Mesendoderm (in vitro differentiated cells): ENCODE results near the gene MTRF1L.
"Not testable (repeated sequence)": the region's sequence is repeated elsewhere in the genome, so short reads cannot be mapped to it uniquely, and the experiment has no call there.

Experiments used
- DNase-seq: peaks from one replicate; pipeline ENCODE4 v3.0.0; 2013
- H2AK5ac ChIP-seq: 2 replicates; pipeline ENCODE4 v1.6.1; 2013; ENCODE audit warnings: low read length, inconsistent platforms
- H2BK120ac ChIP-seq: 2 replicates; pipeline ENCODE4 v1.6.1; 2013; ENCODE audit warnings: low read depth, mild to moderate bottlenecking, low read length, moderate library complexity, mixed read lengths
- H2BK15ac ChIP-seq: replicated peaks from 2 replicates; pipeline ENCODE4 v1.6.1; 2013; ENCODE audit warnings: low read depth, mild to moderate bottlenecking, moderate library complexity
- H2BK5ac ChIP-seq: 2 replicates; pipeline ENCODE4 v1.6.1; 2013; ENCODE audit warnings: low read length, inconsistent platforms
- H3K18ac ChIP-seq: 2 replicates; pipeline ENCODE4 v1.6.1; 2013; ENCODE audit warnings: mild to moderate bottlenecking, low read length, mixed read lengths
- H3K23ac ChIP-seq: one replicate; pipeline ENCODE4 v1.6.1; 2013; ENCODE audit warnings: low read length
- H3K27ac ChIP-seq: 2 replicates; pipeline ENCODE4 v1.5.1; 2013; ENCODE audit warnings: low read depth, mild to moderate bottlenecking, inconsistent platforms, low read length, moderate library complexity
- H3K27me3 ChIP-seq: 2 replicates; pipeline ENCODE4 v1.6.1; 2013; ENCODE audit warnings: low read length, control low read depth, mild to moderate bottlenecking, inconsistent platforms; ENCODE audit not compliant: insufficient read depth, poor library complexity
- H3K36me3 ChIP-seq: 2 replicates; pipeline ENCODE4 v1.6.1; 2013; ENCODE audit warnings: low read length, inconsistent platforms; ENCODE audit not compliant: control insufficient read depth, insufficient read depth
- H3K4ac ChIP-seq: one replicate; pipeline ENCODE4 v1.6.1; 2013; ENCODE audit warnings: low read depth, mild to moderate bottlenecking, low read length, moderate library complexity
- H3K4me1 ChIP-seq: 2 replicates; pipeline ENCODE4 v1.6.1; 2013; ENCODE audit warnings: low read depth, low read length, inconsistent platforms; ENCODE audit not compliant: control insufficient read depth
- H3K4me2 ChIP-seq: 2 replicates; pipeline ENCODE4 v1.6.1; 2013; ENCODE audit warnings: low read length
- H3K4me3 ChIP-seq: 2 replicates; pipeline ENCODE4 v1.5.1; 2013; ENCODE audit warnings: mild to moderate bottlenecking, low read length
- H3K56ac ChIP-seq: one replicate; pipeline ENCODE4 v1.6.1; 2013; ENCODE audit warnings: low read length
- H3K79me1 ChIP-seq: 2 replicates; pipeline ENCODE4 v1.6.1; 2013; ENCODE audit warnings: low read length, inconsistent platforms
- H3K79me2 ChIP-seq: 2 replicates; pipeline ENCODE4 v1.6.1; 2013; ENCODE audit warnings: mild to moderate bottlenecking, low read length; ENCODE audit not compliant: control insufficient read depth, insufficient read depth
- H3K9ac ChIP-seq: 2 replicates; pipeline ENCODE4 v1.6.1; 2013; ENCODE audit warnings: low read length, inconsistent platforms
- H4K5ac ChIP-seq: one replicate; pipeline ENCODE4 v1.6.1; 2013; ENCODE audit warnings: low read length
- H4K8ac ChIP-seq: one replicate; pipeline ENCODE4 v1.6.1; 2013; ENCODE audit warnings: low read depth, mild to moderate bottlenecking, control low read depth, low read length, moderate library complexity
- WGBS: extraction: QIAGEN DNeasy Blood & Tissue Kit; methylation state at CpG from one replicate; pipeline ENCODE4 v1.1.7; 2013; ENCODE audit warnings: low lambda C conversion rate, missing lambda C conversion rate; ENCODE audit not compliant: insufficient coverage; ENCODE audit errors: extremely low coverage; 5-methylcytosine and 5-hydroxymethylcytosine counted together

Gene MTRF1L

GRCh38 chr6:152986978-152987377 is 15.5 kb downstream of the MTRF1L start:
- Histone ChIP-seq H3K27ac (no peak overlapping the region), H2BK120ac (no peak overlapping the region), H4K8ac (no peak overlapping the region), H3K79me2 (peaks cover 40% of the 10 kb centered on the region), H2AK5ac (no peak overlapping the region), H3K9ac (no peak overlapping the region), H3K79me1 (peaks cover 2% of the 10 kb centered on the region), H3K4ac (no peak overlapping the region), H2BK15ac (no peak overlapping the region), H3K4me1 (no peaks in the 10 kb centered on the region), H3K4me2 (no peak overlapping the region), H3K18ac (no peak overlapping the region), H3K56ac (no peak overlapping the region), H2BK5ac (no peak overlapping the region), H3K4me3 (no peak overlapping the region), H3K27me3 (no peaks in the 10 kb centered on the region), H4K5ac (no peak overlapping the region), H3K36me3 (no peaks in the 10 kb centered on the region), H3K23ac (no peak overlapping the region)
- no CpG with 5 or more reads among the region's 2 CpGs for WGBS
- no peak for DNase-seq

GRCh38 chr6:152985300-152985699 is 17.2 kb downstream of the MTRF1L start:
- not testable (repeated sequence) for H2BK120ac ChIP-seq, H4K5ac ChIP-seq, H4K8ac ChIP-seq, H3K36me3 ChIP-seq, H3K27ac ChIP-seq, DNase-seq, H3K4me3 ChIP-seq, H2AK5ac ChIP-seq, H2BK5ac ChIP-seq, H3K27me3 ChIP-seq, H3K18ac ChIP-seq, H3K4ac ChIP-seq, H2BK15ac ChIP-seq, H3K79me1 ChIP-seq, H3K4me1 ChIP-seq, H3K23ac ChIP-seq
- peak overlapping the region; percentile 100 for H3K9ac ChIP-seq
- peak overlapping the region; percentile 7 for H3K4me2 ChIP-seq
- peak overlapping the region; percentile 98 for H3K56ac ChIP-seq
- H3K79me2 ChIP-seq: peaks cover 54% of the 10 kb centered on the region
- no CpG with 5 or more reads among the region's 11 CpGs for WGBS

GRCh38 chr6:152984513-152984872 is 18.0 kb downstream of the MTRF1L start:
- H2AK5ac ChIP-seq: no peak overlapping the region
- H2BK15ac ChIP-seq: no peak overlapping the region
- DNase-seq: peak; percentile 45
- no peak overlapping the region for H4K5ac ChIP-seq
- no peak overlapping the region for H4K8ac ChIP-seq
- no peak overlapping the region for H3K4ac ChIP-seq
- peak overlapping the region; percentile 54 for H3K4me3 ChIP-seq
- peak overlapping the region; percentile 88 for H2BK120ac ChIP-seq
- H3K4me1 ChIP-seq: no peaks in the 10 kb centered on the region
- no peaks in the 10 kb centered on the region for H3K27me3 ChIP-seq
- H3K36me3 ChIP-seq: no peaks in the 10 kb centered on the region
- peak overlapping the region; percentile 61 for H3K4me2 ChIP-seq
- H3K79me2 ChIP-seq: peaks cover 58% of the 10 kb centered on the region
- H3K27ac ChIP-seq: peak overlapping the region; percentile 38
- WGBS: no CpG with 5 or more reads among the region's 7 CpGs
- H3K9ac ChIP-seq: peak overlapping the region; percentile 100
- H3K23ac ChIP-seq: no peak overlapping the region
- H3K79me1 ChIP-seq: peaks cover 2% of the 10 kb centered on the region
- peak overlapping the region; percentile 92 for H3K18ac ChIP-seq
- H2BK5ac ChIP-seq: no peak overlapping the region
- peak overlapping the region; percentile 98 for H3K56ac ChIP-seq

- H3K56ac ChIP-seq: peak overlapping the region; percentile 98
- DNase-seq: peak; percentile 98
- no peak overlapping the region for H4K5ac ChIP-seq
- WGBS: no CpG with 5 or more reads among the region's 38 CpGs
- H3K9ac ChIP-seq: peak overlapping the region; percentile 100
- H3K4me3 ChIP-seq: peak overlapping the region; percentile 96
- H4K8ac ChIP-seq: no peak overlapping the region
- H3K4me1 ChIP-seq: peaks cover 2% of the 10 kb centered on the region
- H2BK5ac ChIP-seq: peak overlapping the region; percentile 85
- no peak overlapping the region for H2AK5ac ChIP-seq
- no peak overlapping the region for H2BK15ac ChIP-seq
- H3K4me2 ChIP-seq: peak overlapping the region; percentile 90
- no peaks in the 10 kb centered on the region for H3K36me3 ChIP-seq
- peak overlapping the region; percentile 95 for H3K27ac ChIP-seq
- no peak overlapping the region for H2BK120ac ChIP-seq
- peaks cover 2% of the 10 kb centered on the region for H3K79me1 ChIP-seq
- H3K79me2 ChIP-seq: peaks cover 64% of the 10 kb centered on the region
- no peaks in the 10 kb centered on the region for H3K27me3 ChIP-seq
- H3K4ac ChIP-seq: peak overlapping the region; percentile 98
- H3K18ac ChIP-seq: peak overlapping the region; percentile 92
- no peak overlapping the region for H3K23ac ChIP-seq
Measured at GRCh38 chr6:152983637-152984512, 18.6 kb downstream of the MTRF1L start.

GRCh38 chr6:152982904-152983636 is 19.4 kb downstream of the MTRF1L start, which contains the start of gene FBXO5:
Gene FBXO5, minus strand, starts transcription at chr6:152983041. Its CDS starts 82 bp downstream, at chr6:152982959.
- H3K4me1 ChIP-seq: peaks cover 2% of the 10 kb centered on the region
- peaks cover 71% of the 10 kb centered on the region for H3K79me2 ChIP-seq
- WGBS: no CpG with 5 or more reads among the region's 66 CpGs
- H3K23ac ChIP-seq: peak within 1 kb of the TSS; percentile 15
- no peak within 1 kb of the TSS for H4K5ac ChIP-seq
- H3K27me3 ChIP-seq: no peaks in the 10 kb centered on the region
- H4K8ac ChIP-seq: no peak within 1 kb of the TSS
- peak; percentile 99 for DNase-seq
- peak within 1 kb of the TSS; percentile 72 for H3K18ac ChIP-seq
- peak within 1 kb of the TSS; percentile 98 for H3K4ac ChIP-seq
- H3K27ac ChIP-seq: peak within 1 kb of the TSS; percentile 95
- H2BK5ac ChIP-seq: peak within 1 kb of the TSS; percentile 85
- H3K36me3 ChIP-seq: no peaks in the 10 kb centered on the region
- peak within 1 kb of the TSS; percentile 98 for H3K56ac ChIP-seq
- peak within 1 kb of the TSS; percentile 46 for H2BK15ac ChIP-seq
- H3K79me1 ChIP-seq: peaks cover 2% of the 10 kb centered on the region
- H2AK5ac ChIP-seq: no peak within 1 kb of the TSS
- peak within 1 kb of the TSS; percentile 96 for H3K4me3 ChIP-seq
- H3K4me2 ChIP-seq: peak within 1 kb of the TSS; percentile 90
- H2BK120ac ChIP-seq: peak within 1 kb of the TSS; percentile 75
- H3K9ac ChIP-seq: peak within 1 kb of the TSS; percentile 100
